Ovary (tissue), 9 donors: ENCODE measurements around the gene MRPL47. TPM values are rescaled to one million over a fixed set of nuclear protein-coding genes. Genes with fewer than 3 reads are reported as not detected.

ENCODE experiments used
- DNase-seq, 5 donors: peaks; one replicate each; pipeline ENCODE4 v3.0.0-alpha.2; 2019 to 2020
- H3K27ac ChIP-seq, 2 donors: fragments of 200-600 bp; one replicate each; pipeline versions ENCODE4 v1.5.1 to v1.8.0; 2019 to 2022
- H3K27me3 ChIP-seq: fragments of 200-600 bp; one replicate; pipeline ENCODE4 v1.8.0; 2022
- H3K36me3 ChIP-seq: fragments of 200-600 bp; sonication (generic); one replicate; pipeline ENCODE4 v1.5.1; 2019
- H3K4me1 ChIP-seq: one replicate; pipeline ENCODE4 v1.8.1; 2013; ENCODE audit warnings: mild to moderate bottlenecking, moderate library complexity; ENCODE audit not compliant: insufficient read depth
- H3K4me3 ChIP-seq: fragments of 200-600 bp; sonication (generic); one replicate; pipeline ENCODE4 v1.5.1; 2017
- H3K9me3 ChIP-seq, 2 donors: fragments of 200-600 bp in 1 of 2; sonication (generic) in 1 of 2; one replicate each; pipeline versions ENCODE4 v1.5.1 to v1.8.1; 2013 to 2019; ENCODE audit warnings: mild to moderate bottlenecking in 1 of 2, moderate library complexity in 1 of 2
- EP300 ChIP-seq: sonication (generic); formaldehyde crosslinking; IDR thresholded peaks from one replicate; pipeline ENCODE4 v1.6.1; 2017; ENCODE audit warnings: antibody characterized with exemption
- POLR2A ChIP-seq: fragments of 450-650 bp; IDR thresholded peaks from one replicate; pipeline ENCODE4 v1.6.1; 2017; ENCODE audit warnings: antibody characterized with exemption, mild to moderate bottlenecking, moderate library complexity
- WGBS, 3 donors: extraction: QIAGEN DNeasy Blood & Tissue Kit in 1 of 3; methylation state at CpG; one replicate each; pipeline versions ENCODE4 v1.1.5 to v1.1.7; 2013 to 2017; 5-methylcytosine and 5-hydroxymethylcytosine counted together
- intact Hi-C, 4 donors: fragments of 100-400 bp; cut with DNase I; formaldehyde crosslinking; loops; one replicate each; pipeline versions ENCODE4 v1.11.0 to v1.15.1; 2022 to 2023
- polyA plus RNA-seq, 2 donors: library from polyadenylated mRNA; stranded (reverse); fragments of 200-250 nt in 1 of 2; fragments of 350-450 nt in 1 of 2; fragmentation: Illumina TruSeq in 1 of 2; extraction: RNeasy Lipid Tissue Mini Kit (QIAGEN cat#74804) in 1 of 2; gene quantifications; one replicate each; pipeline ENCODE4 v1.2.3, GENCODE V29; 2013 to 2014
- total RNA-seq, 7 donors: library from RNA; depleted of rRNA in 2 of 7; stranded (reverse); fragments of >200 nt in 2 of 7; fragmentation: NEBNext Ultra II Directional in 3 of 7; extraction: Animal tissue kit (Norgen Biotek cat#: 25700) in 3 of 7; gene quantifications; one replicate each; pipeline versions ENCODE4 v1.1.0 to v1.2.4, GENCODE V29; 2016 to 2023
- TF ChIP-seq, protein P1 (sequence below), 3 donors: fragments of 450-650 bp in 2 of 3; fragments of 200-600 bp in 1 of 3; IDR thresholded peaks; one replicate each; pipeline versions ENCODE4 v1.5.1 to v1.8.0; 2016 to 2022; ENCODE audit warnings: antibody characterized with exemption in 3 of 3, mild to moderate bottlenecking in 1 of 3
- donor health status: DM: no; HTN: no; CAD: no; lungs with moderate emphysema.
- donor health status: DM: no; HTN: no; CAD: no.
- donor health status: Bipolar disorder and iron deficiency.
- donor health status: DM: yes; HTN: yes; CAD: no.
- donor health status: DM: no; HTN: no; CAD: no.
- donor health status: DM: yes; HTN: yes; CAD: no.

MRPL47 gene
- total and polyA plus RNA-seq, 9 donors = 13.1 to 30.6 (median 21.8) TPM

DNA sequence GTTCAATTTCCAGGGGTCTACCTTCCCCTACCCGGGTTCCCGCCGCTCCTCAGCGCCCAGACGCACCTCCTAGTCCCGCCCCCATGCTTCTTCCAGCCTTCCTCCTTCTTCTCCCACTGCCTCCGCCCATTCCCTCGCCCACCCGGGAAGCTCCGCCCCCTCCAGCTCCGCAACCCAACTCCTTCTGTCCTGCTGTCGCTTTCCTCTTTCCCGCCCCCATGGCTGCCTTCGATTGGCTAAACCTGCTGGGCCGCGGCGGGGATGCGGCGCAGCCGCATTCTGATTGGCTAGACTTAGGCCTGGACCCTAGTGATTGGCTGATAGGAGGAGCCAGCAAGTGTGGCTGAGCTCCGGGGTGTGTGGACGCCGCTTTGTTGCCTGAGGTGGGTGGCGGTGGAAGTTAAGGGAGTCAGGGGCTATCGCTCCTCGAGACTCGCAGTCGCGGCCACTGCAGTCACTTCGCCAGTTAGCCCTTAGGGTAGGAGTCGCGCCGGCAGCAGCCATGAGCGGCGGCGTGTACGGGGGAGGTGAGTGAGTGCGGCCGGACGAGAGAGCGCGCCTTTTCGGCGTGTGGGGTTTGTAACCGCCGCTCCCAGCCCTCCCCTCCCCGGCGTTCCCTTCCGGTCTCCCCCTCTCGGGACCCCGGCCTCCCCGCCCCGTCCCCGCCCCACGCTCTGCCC, 41.7 kb downstream of the MRPL47 start, which contains the start of gene ACTL6A:
TSS of gene ACTL6A (plus strand) at position 336 of the 680 bp plus-strand sequence. CDS start at position 503, 167 bp downstream.
- TF ChIP-seq POLR2A (peak; percentile 48), EP300 (no peak)
- TF ChIP-seq, protein P1, sequence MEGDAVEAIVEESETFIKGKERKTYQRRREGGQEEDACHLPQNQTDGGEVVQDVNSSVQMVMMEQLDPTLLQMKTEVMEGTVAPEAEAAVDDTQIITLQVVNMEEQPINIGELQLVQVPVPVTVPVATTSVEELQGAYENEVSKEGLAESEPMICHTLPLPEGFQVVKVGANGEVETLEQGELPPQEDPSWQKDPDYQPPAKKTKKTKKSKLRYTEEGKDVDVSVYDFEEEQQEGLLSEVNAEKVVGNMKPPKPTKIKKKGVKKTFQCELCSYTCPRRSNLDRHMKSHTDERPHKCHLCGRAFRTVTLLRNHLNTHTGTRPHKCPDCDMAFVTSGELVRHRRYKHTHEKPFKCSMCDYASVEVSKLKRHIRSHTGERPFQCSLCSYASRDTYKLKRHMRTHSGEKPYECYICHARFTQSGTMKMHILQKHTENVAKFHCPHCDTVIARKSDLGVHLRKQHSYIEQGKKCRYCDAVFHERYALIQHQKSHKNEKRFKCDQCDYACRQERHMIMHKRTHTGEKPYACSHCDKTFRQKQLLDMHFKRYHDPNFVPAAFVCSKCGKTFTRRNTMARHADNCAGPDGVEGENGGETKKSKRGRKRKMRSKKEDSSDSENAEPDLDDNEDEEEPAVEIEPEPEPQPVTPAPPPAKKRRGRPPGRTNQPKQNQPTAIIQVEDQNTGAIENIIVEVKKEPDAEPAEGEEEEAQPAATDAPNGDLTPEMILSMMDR (IDR thresholded peaks at IDR 0.05) = no peak
- H3K27me3 ChIP-seq = no peaks in the 10 kb centered on the region
- H3K9me3 ChIP-seq = no peaks in the 10 kb centered on the region
- no peaks in the 10 kb centered on the region for H3K36me3 ChIP-seq
- intact Hi-C loops = no loop called here
- peaks cover 3% of the 10 kb centered on the region for H3K4me1 ChIP-seq
- peak within 1 kb of the TSS; percentile 54 for H3K4me3 ChIP-seq
- 0 to 1% (median 1%) methylated on average over 39 to 54 of the region's 55 CpGs for WGBS, 3 donors
- H3K27ac ChIP-seq = peak within 1 kb of the TSS; percentile 61 to 86
- DNase-seq = peak; percentile 99 to 100 (median 100)

DNA sequence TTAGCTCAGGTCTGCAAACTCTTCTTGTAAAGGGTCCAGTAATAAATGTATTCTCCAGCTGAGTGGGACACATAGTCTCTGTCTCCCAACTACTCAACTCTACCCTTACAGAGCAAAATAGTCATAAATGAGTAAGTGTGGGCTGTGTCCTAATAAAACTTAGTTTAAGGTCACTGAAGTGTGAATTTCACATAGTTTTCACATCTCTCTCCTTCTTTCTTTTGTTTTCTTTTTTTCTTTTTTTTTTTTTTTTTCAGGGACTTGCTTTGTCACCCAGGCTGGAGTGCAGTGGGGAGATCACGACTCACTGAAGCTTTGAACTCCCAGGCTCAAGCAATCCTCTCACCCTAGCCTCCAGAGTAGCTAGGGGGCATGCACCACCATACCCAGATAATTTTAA, 43.6 kb downstream of the MRPL47 start:
- 82 to 89% (median 82%) methylated on average over 1 of the region's 1 CpG for WGBS, 3 donors
- no peaks in the 10 kb centered on the region for H3K9me3 ChIP-seq
- H3K4me3 ChIP-seq = no peak overlapping the region
- no peak for TF ChIP-seq POLR2A
- TF ChIP-seq EP300 = no peak
- TF ChIP-seq, protein P1 (IDR thresholded peaks at IDR 0.05) = no peak
- no peaks in the 10 kb centered on the region for H3K36me3 ChIP-seq
- no peak overlapping the region for H3K27ac ChIP-seq
- peaks cover 3% of the 10 kb centered on the region for H3K4me1 ChIP-seq
- DNase-seq = no peak
- intact Hi-C loops = no loop called here
- no peaks in the 10 kb centered on the region for H3K27me3 ChIP-seq

DNA sequence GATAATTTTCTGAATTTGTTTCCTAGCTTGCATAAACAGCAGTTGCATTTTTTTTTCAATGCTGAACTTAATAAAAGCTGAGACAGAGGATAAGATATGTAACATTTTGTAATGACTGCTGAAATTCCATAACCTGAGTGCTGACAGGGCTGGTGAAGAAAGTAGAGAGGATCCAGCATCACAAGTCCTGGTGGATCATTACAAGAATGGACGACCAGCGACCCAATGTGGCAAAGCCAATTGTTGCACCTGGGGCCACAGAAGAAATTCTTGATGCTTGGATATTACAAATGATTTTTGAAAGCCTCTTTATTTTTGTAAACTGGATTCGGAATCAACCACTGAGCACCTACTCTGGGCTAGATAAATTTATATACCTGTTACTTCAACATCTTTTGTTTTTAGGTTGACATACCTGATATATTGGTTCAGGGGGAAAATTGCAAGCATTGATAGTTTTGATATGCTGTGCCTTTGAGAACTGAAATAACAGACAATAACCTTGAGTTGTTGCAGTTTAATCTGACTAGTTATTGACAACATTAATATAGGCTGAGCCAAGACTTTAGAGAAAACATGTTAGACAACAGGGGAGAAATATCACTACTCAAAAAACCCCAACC, 45.6 kb downstream of the MRPL47 start:
- WGBS, 3 donors = 0 to 1% (median 1%) methylated on average over 3 of the region's 3 CpGs
- peak in 4 of 5 donors; percentile 48 to 62 (median 49) for DNase-seq

DNA sequence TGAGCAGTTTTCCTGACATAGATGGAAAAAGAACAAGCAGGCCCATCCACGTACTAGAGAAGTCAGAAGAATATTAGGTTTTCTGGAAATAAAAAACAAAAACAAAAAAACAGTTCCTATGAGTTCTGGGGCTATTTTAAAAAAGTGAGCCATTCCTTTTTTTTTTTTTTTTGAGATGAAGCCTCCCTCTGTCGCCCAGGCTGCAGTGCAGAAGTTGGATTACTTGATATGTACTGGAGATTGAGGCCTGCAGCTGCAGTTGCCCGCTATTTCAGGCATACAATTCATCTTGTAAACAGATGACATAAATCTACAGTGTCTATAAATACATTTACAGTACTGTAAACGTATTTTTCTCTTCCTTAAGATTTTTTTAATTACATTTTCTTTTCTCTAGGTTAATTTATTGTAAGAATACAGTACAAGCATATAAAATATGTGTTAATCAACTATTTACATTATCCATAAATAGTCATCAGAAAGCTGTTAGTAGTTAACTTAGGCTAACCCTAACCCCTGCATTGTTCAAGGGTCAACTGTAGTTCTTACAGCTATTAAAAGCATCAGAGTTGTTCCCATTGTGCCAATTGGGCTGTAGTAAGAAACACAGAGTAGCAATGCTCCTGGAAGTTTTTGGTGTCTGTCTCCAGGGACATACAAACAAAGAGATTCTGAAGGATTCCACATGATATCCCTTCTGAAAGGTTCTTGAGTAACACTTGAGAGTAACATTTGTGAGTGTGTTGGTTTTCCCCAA, 52.9 kb downstream of the MRPL47 start:
- H3K4me1 ChIP-seq = no peaks in the 10 kb centered on the region
- no peaks in the 10 kb centered on the region for H3K27me3 ChIP-seq
- no peak overlapping the region for H3K4me3 ChIP-seq
- 63 to 68% (median 65%) methylated on average over 4 of the region's 4 CpGs for WGBS, 3 donors
- no peaks in the 10 kb centered on the region for H3K36me3 ChIP-seq
- DNase-seq = no peak
- TF ChIP-seq POLR2A (no peak), EP300 (no peak)
- TF ChIP-seq, protein P1 (IDR thresholded peaks at IDR 0.05) = no peak
- no peak overlapping the region for H3K27ac ChIP-seq
- no peaks in the 10 kb centered on the region for H3K9me3 ChIP-seq
- intact Hi-C loops = no loop called here

More for the DNA sequence above, 45.6 kb downstream of the MRPL47 start:
- Histone ChIP-seq H3K27ac (no peak overlapping the region), H3K36me3 (no peaks in the 10 kb centered on the region), H3K4me1 (peaks cover 1% of the 10 kb centered on the region), H3K27me3 (no peaks in the 10 kb centered on the region), H3K4me3 (no peak overlapping the region), H3K9me3 (no peaks in the 10 kb centered on the region)
- no peak for TF ChIP-seq POLR2A
- TF ChIP-seq, protein P1 (IDR thresholded peaks at IDR 0.05) = peak; percentile 10 to 54 (median 42)
- intact Hi-C loops = no loop called here
